Measurements from ENCODE around the gene PDE9A.

GRCh38 chr21:42753804-42754203 lies 100.4 kb downstream of the PDE9A start:
- TF ChIP-seq POLR2AphosphoS5 (IDR thresholded peaks at IDR 0.05; ENCODE audit: low read depth, low read length): no peak
- no peak for TF ChIP-seq TAF1 (IDR thresholded peaks at IDR 0.05; ENCODE audit: borderline replicate concordance, insufficient read depth, low read length)
- TF ChIP-seq REST (IDR thresholded peaks at IDR 0.05; ENCODE audit: insufficient read depth in 1 of 2, low read depth in 2 of 2, low read length in 2 of 2): no peak
- TF ChIP-seq SIN3A (IDR thresholded peaks at IDR 0.05; ENCODE audit: borderline replicate concordance, insufficient read depth, low read length): no peak
- TF ChIP-seq FOXP2 (optimal IDR thresholded peaks at IDR 0.05; ENCODE audit: borderline replicate concordance, extremely low read depth, extremely low read length, insufficient read depth): no peak
